NCI-H1417 treated with DMSO at 0.1 percent for 48 hours (cell line): ENCODE measurements around the gene SLC35E2B.
"Not testable (repeated sequence)": the region's sequence is repeated elsewhere in the genome, so short reads cannot be mapped to it uniquely, and the experiment has no call there.

Experiments used
- DNase-seq: peaks from one replicate; lab custom pipeline; 2025; lab: John Stamatoyannopoulos, UW

The SLC35E2B gene

GRCh38 chr1:1638528-1638927, 54.1 kb downstream of the SLC35E2B start:
- DNase-seq = not testable (repeated sequence)

- DNase-seq = not testable (repeated sequence)
Observed at GRCh38 chr1:1637479-1637875, 55.1 kb downstream of the SLC35E2B start.

- DNase-seq = not testable (repeated sequence)
Observed at GRCh38 chr1:1636621-1637478, 55.7 kb downstream of the SLC35E2B start.

GRCh38 chr1:1634613-1635012, 58.0 kb downstream of the SLC35E2B start:
- not testable (repeated sequence) for DNase-seq

- DNase-seq = not testable (repeated sequence)
Observed at GRCh38 chr1:1633409-1633808, 59.2 kb downstream of the SLC35E2B start.

GRCh38 chr1:1631782-1632420, 60.7 kb downstream of the SLC35E2B start, which contains the start of gene MMP23B:
MMP23B (plus strand) TSS chr1:1632173; CDS start chr1:1632219, 46 bp downstream.
- DNase-seq = no peak

GRCh38 chr1:1630965-1631781, 61.4 kb downstream of the SLC35E2B start:
- no peak for DNase-seq

- DNase-seq = no peak
Observed at GRCh38 chr1:1630191-1630964, 62.2 kb downstream of the SLC35E2B start.

GRCh38 chr1:1629430-1630190, 63.0 kb downstream of the SLC35E2B start:
- no peak for DNase-seq

GRCh38 chr1:1628754-1629429, 63.7 kb downstream of the SLC35E2B start:
- DNase-seq = no peak

- DNase-seq = no peak
Observed at GRCh38 chr1:1627829-1628753, 64.5 kb downstream of the SLC35E2B start.

GRCh38 chr1:1627261-1627828, 65.2 kb downstream of the SLC35E2B start:
- no peak for DNase-seq

GRCh38 chr1:1626207-1627141, 66.1 kb downstream of the SLC35E2B start:
- no peak for DNase-seq

GRCh38 chr1:1625824-1626206, 66.8 kb downstream of the SLC35E2B start:
- no peak for DNase-seq

GRCh38 chr1:1625404-1625775, 67.2 kb downstream of the SLC35E2B start:
- DNase-seq = no peak

GRCh38 chr1:1624443-1625403, 67.9 kb downstream of the SLC35E2B start:
- no peak for DNase-seq
